Mesenteric fat pad (tissue), 1 donor: ENCODE measurements around the gene EBF4. TPM values are rescaled to one million over a fixed set of nuclear protein-coding genes. Genes with fewer than 3 reads are reported as not detected.
"Not testable (repeated sequence)": the region's sequence is repeated elsewhere in the genome, so short reads cannot be mapped to it uniquely, and the experiment has no call there.

ENCODE experiments used
- DNase-seq: peaks from one replicate; pipeline ENCODE4 v3.0.0-alpha.2; 2020; ENCODE audit warnings: low spot score
- total RNA-seq: library from RNA; stranded (reverse); fragmentation: NEBNext Ultra II Directional; extraction: Animal tissue kit (Norgen Biotek cat#: 25700); gene quantifications from one replicate; pipeline ENCODE4 v1.2.1, GENCODE V29; 2021
- donor health status: DM: yes; HTN: yes; CAD: no.

EBF4 gene
- total RNA-seq, 1 donor from 2014 or later = 6.0 TPM

- no peak for DNase-seq
These were observed 20.6 kb upstream of the EBF4 start for GRCh38 chr20:2671977-2672376.

GRCh38 chr20:2672446-2672845 is 20.1 kb upstream of the EBF4 start:
- no peak for DNase-seq

- no peak for DNase-seq
These were observed 19.1 kb upstream of the EBF4 start for GRCh38 chr20:2673453-2673852.

GRCh38 chr20:2680046-2680445 is 12.5 kb upstream of the EBF4 start:
- DNase-seq = no peak

GRCh38 chr20:2682040-2682439 is 10.5 kb upstream of the EBF4 start:
- not testable (repeated sequence) for DNase-seq

GRCh38 chr20:2684817-2685216 is 7.8 kb upstream of the EBF4 start:
- DNase-seq = not testable (repeated sequence)

- DNase-seq = no peak
These were observed 5.1 kb upstream of the EBF4 start for GRCh38 chr20:2687514-2687913.

- DNase-seq = no peak
These were observed 4.5 kb upstream of the EBF4 start for GRCh38 chr20:2688041-2688591.

- DNase-seq = peak; percentile 69
These were observed 2.4 kb upstream of the EBF4 start for GRCh38 chr20:2690213-2690612.

- DNase-seq = peak; percentile 78
These were observed 1.9 kb upstream of the EBF4 start for GRCh38 chr20:2690718-2691117.

- peak; percentile 60 for DNase-seq
These were observed 1.5 kb upstream of the EBF4 start for GRCh38 chr20:2691127-2691526.

GRCh38 chr20:2691663-2692035 is 931 bp upstream of the EBF4 start:
- DNase-seq = peak; percentile 85

- no peak for DNase-seq
These were observed 306 bp downstream of the EBF4 start for GRCh38 chr20:2692886-2693285.

GRCh38 chr20:2693286-2694007 is 867 bp downstream of the EBF4 start:
- peak; percentile 88 for DNase-seq

- DNase-seq = peak; percentile 76
These were observed 1.5 kb downstream of the EBF4 start for GRCh38 chr20:2694008-2694471.

- peak; percentile 77 for DNase-seq
These were observed 1.9 kb downstream of the EBF4 start for GRCh38 chr20:2694519-2694918.

GRCh38 chr20:2695206-2695983 is 2.8 kb downstream of the EBF4 start:
- no peak for DNase-seq

- peak; percentile 62 for DNase-seq
These were observed 3.5 kb downstream of the EBF4 start for GRCh38 chr20:2695984-2696525.

GRCh38 chr20:2696646-2697045 is 4.1 kb downstream of the EBF4 start:
- peak; percentile 76 for DNase-seq

- no peak for DNase-seq
These were observed 5.2 kb downstream of the EBF4 start for GRCh38 chr20:2697768-2698167.

- DNase-seq = peak; percentile 80
These were observed 5.7 kb downstream of the EBF4 start for GRCh38 chr20:2698186-2698817.

GRCh38 chr20:2698912-2699311 is 6.3 kb downstream of the EBF4 start:
- no peak for DNase-seq
